ENCODE results near the gene FCGR3B.
"Not testable (repeated sequence)": the region's sequence is repeated elsewhere in the genome, so short reads cannot be mapped to it uniquely, and the experiment has no call there.

Gene FCGR3B

GRCh38 chr1:161631076-161631475 lies at the start of gene FCGR3B:
Gene FCGR3B, minus strand, starts transcription at chr1:161631176. Its CDS starts 82 bp downstream, at chr1:161631094.
- DNase-seq (ENCODE audit: low spot score): no peak

GRCh38 chr1:161678500-161678899 lies 47.5 kb upstream of the FCGR3B start:
- no peak for DNase-seq (ENCODE audit: low spot score)

- no peak for DNase-seq (ENCODE audit: low spot score)
Measured at GRCh38 chr1:161676958-161677689, 46.1 kb upstream of the FCGR3B start.

GRCh38 chr1:161676441-161676840 lies 45.5 kb upstream of the FCGR3B start:
- DNase-seq (ENCODE audit: low spot score): no peak

- not testable (repeated sequence) for DNase-seq (ENCODE audit: low spot score)
Measured at GRCh38 chr1:161674908-161675307, 43.9 kb upstream of the FCGR3B start.

- not testable (repeated sequence) for DNase-seq (ENCODE audit: low spot score)
Measured at GRCh38 chr1:161674447-161674846, 43.5 kb upstream of the FCGR3B start.

- not testable (repeated sequence) for DNase-seq (ENCODE audit: low spot score)
Measured at GRCh38 chr1:161673437-161673836, 42.5 kb upstream of the FCGR3B start.

GRCh38 chr1:161671045-161672020 lies 40.4 kb upstream of the FCGR3B start:
- not testable (repeated sequence) for DNase-seq (ENCODE audit: low spot score)

GRCh38 chr1:161664689-161665088 lies 33.7 kb upstream of the FCGR3B start:
- not testable (repeated sequence) for DNase-seq (ENCODE audit: low spot score)

GRCh38 chr1:161663569-161663968 lies 32.6 kb upstream of the FCGR3B start:
- not testable (repeated sequence) for DNase-seq (ENCODE audit: low spot score)

- DNase-seq (ENCODE audit: low spot score): not testable (repeated sequence)
Measured at GRCh38 chr1:161662684-161663339, 31.8 kb upstream of the FCGR3B start, which contains the start of gene FCGR2B. Gene FCGR2B, plus strand, starts transcription at chr1:161663143. Its CDS starts 99 bp downstream, at chr1:161663242.

GRCh38 chr1:161661660-161662311 lies 30.8 kb upstream of the FCGR3B start:
- DNase-seq (ENCODE audit: low spot score): not testable (repeated sequence)

- DNase-seq (ENCODE audit: low spot score): not testable (repeated sequence)
Measured at GRCh38 chr1:161658524-161658923, 27.5 kb upstream of the FCGR3B start.

GRCh38 chr1:161653971-161654370 lies 23.0 kb upstream of the FCGR3B start:
- DNase-seq (ENCODE audit: low spot score): not testable (repeated sequence)

- not testable (repeated sequence) for DNase-seq (ENCODE audit: low spot score)
Measured at GRCh38 chr1:161653541-161653940, 22.6 kb upstream of the FCGR3B start.

- DNase-seq (ENCODE audit: low spot score): peak; percentile 2
Measured at GRCh38 chr1:161647507-161648360, 16.8 kb upstream of the FCGR3B start.

GRCh38 chr1:161644855-161645254 lies 13.9 kb upstream of the FCGR3B start:
- not testable (repeated sequence) for DNase-seq (ENCODE audit: low spot score)

- DNase-seq (ENCODE audit: low spot score): not testable (repeated sequence)
Measured at GRCh38 chr1:161643481-161644208, 12.7 kb upstream of the FCGR3B start.

- DNase-seq (ENCODE audit: low spot score): not testable (repeated sequence)
Measured at GRCh38 chr1:161642697-161643096, 11.7 kb upstream of the FCGR3B start.

GRCh38 chr1:161639203-161639602 lies 8.2 kb upstream of the FCGR3B start:
- DNase-seq (ENCODE audit: low spot score): not testable (repeated sequence)
